ENCODE results near the gene NOL7.

NOL7 gene

DNA sequence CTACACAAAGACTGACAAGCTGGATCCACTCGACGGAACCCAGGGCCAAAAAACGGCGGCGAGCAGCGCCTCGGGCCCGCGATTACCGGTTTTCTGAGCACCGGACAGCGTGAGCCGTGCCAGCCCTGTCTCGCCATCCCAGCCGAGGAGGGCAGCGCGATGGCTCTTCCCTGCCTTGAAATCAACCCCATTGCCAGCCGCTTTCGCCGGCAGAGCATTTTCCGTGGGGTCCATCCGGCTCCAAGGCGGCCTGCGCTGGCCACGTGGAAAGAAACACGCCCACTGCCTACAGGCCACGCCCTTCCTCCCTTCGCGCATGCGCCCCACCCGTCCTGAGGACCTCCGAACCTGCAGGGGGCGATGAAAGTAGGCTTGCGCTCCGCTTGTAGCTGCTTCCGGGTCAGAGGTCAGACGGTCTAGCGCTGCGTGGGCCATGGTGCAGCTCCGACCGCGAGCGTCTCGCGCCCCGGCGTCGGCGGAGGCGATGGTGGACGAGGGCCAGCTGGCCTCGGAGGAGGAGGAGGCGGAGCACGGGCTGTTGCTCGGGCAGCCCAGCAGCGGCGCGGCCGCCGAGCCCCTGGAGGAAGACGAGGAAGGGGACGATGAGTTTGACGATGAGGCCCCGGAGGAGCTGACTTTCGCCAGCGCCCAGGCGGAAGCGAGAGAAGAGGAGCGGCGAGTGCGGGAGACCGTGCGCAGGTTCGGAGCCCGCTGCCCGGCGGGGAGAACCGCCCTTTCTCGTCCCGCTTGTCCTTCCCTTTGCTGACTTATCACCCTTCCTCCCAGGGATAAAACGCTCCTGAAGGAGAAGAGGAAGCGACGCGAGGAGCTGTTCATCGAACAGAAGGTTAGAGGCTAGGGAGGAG lies at the start of gene NOL7:
Gene NOL7 (plus strand): TSS at position 410 of the 866 bp plus-strand sequence. CDS start 24 bp downstream, at position 434.
- peak; percentile 98 for DNase-seq

DNA sequence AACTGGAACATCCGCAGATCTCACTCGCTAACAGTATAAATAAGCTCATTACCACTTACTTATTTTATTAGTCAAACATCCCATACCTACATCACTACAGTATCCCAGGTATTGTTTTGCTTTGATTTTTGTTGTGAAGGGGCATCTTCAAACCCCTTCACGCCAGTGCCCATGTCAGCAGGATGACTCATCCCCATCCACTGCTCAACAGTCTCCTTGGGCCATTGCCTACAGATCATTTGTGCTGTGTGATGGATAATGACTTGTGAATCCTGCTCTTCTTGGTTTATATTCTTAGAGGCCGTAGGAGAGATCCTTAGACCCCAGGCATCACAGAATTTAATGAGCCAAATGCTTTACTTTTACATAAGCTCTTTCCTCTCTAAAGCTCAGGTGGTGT lies 49.2 kb upstream of the NOL7 start:
- DNase-seq: no peak

DNA sequence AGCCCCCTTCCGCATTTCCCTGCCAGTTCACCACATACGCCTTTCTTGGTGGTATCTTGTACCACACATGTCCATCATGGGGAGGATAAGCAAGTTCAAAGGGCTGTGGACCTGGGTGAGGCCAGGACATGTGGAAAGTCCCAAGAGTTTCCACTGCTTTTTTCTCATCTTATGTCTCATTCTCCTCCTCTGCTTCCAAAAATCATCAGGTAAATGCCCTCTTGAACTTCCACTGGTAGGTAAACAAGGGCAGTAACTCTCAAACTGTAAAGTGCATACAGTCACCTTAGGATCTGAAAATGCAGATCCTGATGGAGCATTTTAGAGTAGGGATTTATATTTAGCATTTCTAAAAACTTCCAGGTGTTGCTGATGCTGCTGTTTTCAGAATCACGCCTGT lies 48.6 kb upstream of the NOL7 start:
- DNase-seq: no peak

DNA sequence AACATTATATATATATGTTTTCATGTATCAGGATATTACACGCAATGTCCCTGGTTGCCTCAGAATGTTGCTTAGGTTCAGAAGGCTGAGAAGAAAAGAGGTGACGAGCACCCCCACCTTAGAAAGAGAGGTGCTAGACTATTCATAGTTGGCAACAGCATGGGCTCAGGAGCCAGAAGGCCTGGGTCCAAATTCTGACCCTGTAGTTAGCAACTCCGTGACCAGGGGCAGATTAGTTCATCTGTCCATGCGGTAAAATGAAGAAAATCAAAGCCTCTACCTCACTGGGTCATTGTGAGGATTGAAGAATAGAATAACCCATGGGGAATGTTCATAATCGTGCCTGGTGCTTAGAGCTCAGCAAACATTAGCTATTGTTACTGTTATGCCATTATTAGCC lies 46.2 kb upstream of the NOL7 start:
- DNase-seq: no peak

DNA sequence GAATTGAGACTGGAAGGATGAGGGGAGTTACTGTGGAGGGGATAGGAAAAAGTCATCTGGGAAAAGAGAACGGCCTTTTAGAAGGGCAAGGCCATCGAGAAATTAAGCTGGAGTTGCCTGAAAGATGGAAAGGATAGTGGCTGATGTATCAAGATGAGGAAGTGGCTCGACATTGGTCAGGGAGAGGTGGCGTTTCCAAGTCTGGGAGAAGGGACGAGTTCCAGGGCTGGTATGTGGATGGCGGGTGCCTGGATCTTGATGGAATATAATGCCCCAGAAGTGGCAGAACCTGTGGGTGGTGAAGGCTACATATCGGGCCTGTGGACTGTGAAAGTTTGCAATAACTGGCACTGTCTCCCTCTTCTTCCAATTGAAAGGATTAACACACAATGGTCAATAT lies 42.9 kb upstream of the NOL7 start:
- no peak for DNase-seq

DNA sequence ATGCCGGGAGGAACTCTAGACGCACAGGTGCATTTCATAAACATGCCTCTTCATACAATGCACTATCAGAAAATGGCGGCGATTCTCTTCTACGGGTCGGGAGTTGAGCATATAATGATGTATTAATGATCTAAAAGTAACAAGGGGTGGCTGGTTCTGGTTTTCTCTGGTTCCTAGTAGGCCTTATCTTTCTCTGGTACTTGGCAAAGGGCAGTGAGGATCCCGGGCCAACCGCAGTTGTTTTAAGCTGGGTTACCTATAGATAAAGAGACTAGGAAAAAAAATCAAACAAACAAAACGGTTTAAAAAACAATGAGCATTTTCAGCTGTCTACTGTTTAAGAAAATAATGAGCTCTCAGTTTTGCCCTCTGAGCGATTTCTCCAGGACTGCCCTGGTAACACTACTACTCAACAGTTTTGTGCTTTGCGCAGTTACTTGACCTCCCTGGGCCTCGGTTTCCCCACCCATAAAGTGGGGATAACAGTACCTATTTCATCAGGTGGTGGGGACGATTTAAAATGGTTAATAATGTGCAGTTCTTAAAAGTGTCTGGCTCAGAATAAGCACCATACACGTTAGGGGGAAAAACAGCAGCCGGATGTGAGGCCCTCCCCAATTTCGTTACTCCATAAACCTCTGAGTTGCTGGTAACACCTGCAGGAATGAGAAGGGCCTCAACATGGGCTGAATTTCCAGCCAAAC lies 42.0 kb upstream of the NOL7 start:
- no peak for DNase-seq

DNA sequence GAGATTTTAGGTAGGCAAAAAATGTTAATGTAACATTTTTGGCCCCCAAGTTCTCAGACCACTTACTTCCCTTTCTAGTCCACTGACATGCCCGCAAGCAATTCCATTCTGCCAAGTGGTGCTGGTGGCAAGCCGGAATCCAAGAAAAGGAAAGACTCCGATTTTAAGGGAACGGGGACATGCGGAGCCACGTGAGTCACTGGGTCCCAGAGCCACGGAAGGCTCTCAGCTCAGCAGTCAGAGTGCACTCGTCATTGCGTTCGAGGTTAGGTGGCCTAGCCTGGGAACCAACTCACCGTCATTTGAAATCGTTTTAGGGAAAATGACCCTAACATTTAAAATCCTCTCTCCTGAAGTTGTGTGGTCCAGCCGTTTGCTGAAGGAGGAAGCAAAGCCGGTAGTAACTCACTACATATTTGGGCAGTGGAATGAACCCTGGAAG lies 41.4 kb upstream of the NOL7 start:
- DNase-seq: no peak

DNA sequence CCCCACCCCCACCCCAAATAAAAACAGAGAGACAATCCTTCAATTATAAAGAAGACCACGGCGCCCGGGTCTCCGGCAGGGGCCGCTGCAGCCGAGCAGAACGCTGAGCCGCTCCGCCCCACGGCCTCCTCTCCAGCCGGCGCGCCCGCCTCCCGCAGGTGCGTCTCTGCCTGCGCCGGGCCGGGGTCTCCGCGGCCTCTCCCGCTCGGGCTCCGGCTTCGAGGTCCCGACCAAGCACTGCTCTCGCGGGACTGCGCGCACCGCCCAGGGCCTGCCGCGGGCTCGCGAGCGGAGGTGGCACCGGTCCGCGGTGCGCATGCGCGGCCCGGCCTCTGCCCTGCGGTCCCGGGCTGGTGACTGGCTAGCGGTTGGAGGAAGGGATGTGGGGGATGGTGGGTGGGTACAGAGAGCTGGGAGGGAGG lies 41.0 kb upstream of the NOL7 start:
- peak; percentile 90 for DNase-seq

DNA sequence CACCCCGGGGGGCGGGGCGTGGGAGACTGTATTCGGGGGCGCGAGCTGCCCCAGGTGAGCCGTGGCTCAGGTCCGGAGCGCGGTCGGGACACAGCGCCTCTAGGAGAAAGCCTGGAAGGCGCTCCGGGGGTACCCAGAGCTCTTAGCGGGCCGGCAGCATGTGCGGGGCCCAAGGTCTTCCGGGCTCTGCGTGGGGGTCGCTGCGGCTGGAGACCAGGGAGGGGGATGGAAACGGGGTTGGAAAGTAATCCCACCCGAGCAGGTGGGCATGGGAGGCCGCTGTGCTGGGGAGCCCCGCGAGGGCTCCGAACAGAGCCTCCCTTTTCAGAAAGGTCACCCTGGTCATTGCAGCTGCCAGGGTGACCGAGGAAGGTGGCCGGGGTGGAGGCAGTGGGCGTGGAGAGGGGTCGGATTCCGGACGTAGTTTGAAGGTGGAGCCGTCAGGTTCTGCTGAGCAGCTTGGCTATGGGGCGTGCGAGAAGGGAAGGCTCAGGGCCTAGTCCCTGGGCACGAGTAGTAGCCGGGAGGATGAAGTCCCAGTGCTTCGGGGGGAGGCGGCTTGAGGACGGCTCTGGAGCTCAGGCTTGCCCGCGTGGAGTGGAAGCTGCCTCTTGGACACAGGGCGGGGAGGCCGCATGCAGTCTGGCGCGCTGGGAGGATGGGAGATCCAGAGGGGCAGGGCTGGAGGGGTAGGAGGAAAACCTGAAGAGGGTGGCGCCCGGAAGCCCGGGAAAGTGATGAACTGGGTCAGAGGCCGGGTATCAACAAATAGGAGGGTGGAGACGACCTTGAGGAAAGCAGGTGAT lies 40.4 kb upstream of the NOL7 start, which contains the start of gene SIRT5:
Gene SIRT5 (plus strand): TSS at position 31 of the 806 bp plus-strand sequence. CDS start 9,510 bp downstream, outside the sequence.
- DNase-seq: peak; percentile 77

DNA sequence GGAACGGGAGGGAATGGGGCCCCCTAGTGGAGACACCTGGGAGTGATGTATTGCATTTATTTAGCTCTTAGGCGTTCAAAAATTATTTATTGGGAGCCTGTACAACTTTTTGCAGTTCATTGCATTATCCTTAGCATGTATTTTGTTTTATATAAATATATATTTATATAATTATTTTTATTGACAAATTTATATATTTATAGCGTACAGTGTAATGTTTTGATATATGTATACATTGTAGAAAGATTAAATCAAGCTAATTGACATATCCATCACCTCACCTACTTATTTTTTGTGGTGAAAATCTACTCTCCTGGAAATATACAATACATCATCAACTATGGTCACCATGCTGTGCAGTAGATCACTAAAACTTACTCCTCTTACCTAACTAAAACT lies 39.8 kb upstream of the NOL7 start:
- no peak for DNase-seq

DNA sequence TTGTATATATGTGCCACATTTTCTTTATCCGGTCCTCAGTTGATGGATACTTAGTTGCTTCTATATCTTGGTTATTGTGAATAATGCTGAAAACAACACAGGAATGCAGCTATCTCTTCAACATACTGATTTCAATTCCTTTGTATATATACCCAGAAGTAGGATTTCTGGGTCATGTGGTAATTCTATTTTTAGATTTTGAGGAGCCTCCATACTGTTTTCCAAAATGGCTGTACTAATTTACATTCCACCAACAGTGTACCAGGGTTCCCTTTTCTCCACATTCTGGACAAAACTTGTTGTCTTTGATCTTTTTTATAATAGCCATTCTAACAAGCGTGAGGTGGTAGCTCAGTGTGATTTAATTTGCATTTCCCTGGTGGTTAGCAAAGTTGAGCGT lies 39.1 kb upstream of the NOL7 start:
- DNase-seq: no peak

DNA sequence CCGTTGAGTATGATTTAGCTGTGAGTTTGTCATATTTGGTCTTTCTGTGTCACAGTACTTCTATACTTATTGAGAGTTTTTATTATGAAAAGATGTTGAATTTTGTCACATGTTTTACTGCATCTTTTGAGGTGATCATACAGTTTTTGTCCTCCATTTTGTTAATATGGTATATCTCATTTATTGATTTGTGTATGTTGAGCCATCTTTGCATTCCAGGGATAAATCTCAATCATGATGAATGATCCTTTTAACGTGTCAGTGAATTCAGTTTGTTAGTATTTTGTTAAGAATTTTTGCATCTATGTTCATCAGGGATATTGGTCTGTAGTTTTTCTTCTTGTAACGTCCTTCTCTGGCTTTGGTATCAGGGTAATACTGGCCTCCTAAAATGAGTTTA lies 37.2 kb upstream of the NOL7 start:
- no peak for DNase-seq

DNA sequence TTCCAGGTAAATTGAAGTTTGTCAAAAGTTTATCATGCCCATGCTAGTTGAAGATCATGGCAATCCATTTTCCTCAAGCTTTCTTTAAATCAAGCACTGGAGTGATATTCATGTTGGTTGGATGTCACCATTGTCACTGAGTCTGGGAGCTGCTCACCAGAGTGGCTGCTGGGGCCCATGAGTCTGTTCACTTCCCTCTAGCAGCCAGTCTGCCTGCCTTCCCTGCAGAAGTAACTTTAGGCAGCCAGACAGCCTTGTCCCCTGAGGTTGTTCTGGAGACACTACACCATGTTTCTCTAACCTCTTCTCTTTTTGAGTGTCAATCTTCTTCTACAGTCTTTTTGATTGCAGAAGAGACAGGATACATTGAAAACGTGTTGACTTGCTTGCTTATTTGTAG lies 35.2 kb upstream of the NOL7 start:
- DNase-seq: no peak

DNA sequence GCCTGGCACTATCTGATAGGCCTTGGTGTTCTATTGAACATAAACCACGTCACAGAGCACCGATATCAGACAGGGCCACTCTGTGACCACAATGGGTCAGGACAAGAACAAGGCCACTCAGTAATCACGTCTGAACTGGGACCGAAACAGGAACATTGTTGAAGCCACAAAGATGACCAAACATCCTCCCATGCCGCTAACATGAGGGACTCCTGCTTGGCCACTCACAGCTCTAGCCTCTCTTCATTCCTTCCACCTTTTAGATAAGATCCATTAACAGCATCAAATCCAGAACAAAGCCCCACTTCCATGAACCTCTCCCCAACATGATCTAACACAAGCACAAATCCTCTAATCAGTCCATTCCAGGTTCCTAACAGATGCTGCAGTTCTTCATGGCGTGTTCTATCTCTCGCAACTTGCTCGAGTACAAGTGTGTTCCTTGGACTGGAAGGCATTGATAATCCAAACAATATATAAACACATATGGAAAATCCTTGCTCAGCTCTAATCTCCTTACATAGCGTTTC lies 33.4 kb upstream of the NOL7 start:
- no peak for DNase-seq

DNA sequence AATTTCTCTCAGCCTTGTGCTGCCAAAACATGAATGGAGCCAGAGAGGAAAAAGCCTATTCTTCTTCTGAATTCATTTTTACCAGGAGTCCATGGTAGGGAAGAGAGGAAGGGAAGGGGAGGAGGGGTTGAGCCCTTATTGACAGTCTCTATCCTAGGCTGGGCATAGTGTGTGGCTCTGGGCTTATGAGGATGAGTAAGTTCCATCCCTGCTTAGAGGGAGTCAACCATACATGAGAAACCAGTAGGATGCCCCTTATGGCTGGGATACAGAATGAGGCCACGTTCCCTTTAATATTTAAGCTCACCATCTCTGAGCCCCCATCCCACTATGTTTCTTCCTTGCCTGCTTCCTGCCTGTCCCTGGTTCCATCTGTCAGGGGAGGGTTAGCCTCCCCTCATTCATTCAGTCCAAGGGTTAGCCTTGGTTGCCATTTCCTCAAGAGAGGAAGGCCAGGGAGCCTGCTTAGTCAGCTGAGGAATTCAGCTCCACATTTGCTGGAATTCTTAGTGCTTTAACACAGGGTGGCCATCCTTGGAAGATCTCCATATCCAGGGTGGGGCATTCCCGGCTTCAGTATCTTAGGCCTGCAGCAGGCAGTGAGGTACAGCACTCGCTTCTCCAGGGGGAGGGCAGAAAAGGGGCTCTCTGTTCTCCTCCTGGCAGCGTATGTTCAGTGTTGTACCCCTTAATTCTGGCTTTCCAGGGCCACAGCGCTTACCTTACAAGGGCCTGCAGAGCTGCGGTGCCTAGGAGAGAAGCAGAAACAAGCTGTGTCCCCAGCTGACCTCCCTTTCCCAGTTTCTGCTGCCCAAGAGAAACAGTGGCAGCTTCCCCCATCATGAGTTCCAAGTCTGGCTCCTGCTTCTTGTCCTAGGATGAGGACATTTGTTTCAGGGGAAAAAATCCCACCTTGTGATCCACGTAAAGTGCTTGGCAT lies 28.3 kb upstream of the NOL7 start:
- no peak for DNase-seq

DNA sequence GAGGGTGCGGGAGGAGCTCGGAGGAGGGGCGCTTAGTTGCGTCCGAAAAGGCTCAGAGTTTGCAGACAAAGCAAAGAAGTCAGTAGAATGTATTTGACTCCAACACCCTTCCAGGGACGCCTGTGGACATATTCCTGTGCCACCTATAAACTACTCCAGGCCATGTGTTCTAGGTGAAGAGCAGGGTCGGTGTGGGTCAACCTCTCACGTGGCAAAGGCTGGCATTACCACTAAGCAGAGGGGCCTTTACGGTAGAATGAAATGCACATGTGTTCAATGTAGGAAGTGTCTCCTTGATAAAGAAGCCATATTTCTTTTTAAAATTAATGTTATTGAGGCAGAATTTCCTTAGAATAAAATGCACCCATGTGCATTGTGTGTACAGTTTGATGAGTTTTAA lies 25.3 kb upstream of the NOL7 start:
- DNase-seq: no peak

DNA sequence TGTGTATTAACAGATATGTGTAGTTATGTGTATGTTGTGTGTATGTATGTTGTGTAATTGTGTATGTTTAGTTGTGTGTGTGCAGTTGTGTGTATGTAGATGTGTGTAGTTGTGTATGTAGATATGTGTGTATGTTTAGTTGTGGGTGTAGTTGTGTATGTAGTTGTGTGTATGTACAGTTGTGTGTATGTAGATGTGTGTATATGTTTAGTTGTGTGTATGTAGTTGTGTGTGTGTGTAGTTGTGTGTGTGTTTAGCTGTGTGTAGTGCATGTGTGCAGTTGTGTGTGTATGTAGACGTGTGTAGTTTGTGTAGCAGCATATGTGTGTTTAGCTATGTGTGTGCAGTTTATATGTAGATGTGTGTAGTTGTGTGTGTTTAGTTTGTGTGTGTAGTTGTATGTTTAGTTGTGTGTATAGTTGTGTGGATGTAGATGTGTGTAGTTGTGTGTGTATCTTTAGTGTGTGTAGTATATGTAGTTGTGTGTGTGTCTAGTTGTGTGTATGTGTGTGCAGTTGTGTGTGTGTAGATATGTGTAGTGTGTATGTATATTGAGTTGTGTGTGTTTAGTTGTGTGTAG lies 24.5 kb upstream of the NOL7 start:
- no peak for DNase-seq

DNA sequence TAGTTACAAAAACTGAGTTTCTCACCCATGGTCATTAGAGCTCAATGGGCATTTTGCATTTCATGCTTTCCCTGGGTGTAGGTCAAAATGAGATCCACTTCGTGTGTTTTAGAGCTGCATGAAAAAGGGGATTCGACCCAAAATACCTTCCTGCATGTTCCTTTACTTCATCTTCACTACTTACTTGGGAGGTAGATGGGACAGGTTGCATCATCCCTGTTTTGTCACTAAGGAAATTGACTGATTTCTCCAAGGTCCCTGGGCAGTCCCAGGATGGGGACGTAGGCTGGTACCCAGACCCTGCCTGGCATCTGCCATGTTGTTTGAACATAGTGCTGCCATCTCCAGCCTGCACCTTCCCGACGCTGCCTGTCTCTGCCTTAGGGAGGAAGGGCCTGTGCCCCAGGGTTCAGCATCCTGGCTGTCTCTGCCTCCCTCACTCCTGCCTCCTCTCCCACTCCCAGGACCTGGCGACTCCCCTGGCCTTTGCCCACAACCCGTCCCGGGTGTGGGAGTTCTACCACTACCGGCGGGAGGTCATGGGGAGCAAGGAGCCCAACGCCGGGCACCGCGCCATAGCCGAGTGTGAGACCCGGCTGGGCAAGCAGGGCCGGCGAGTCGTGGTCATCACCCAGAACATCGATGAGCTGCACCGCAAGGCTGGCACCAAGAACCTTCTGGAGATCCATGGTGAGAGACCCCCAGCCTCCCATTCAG lies 23.8 kb upstream of the NOL7 start:
- DNase-seq: no peak

DNA sequence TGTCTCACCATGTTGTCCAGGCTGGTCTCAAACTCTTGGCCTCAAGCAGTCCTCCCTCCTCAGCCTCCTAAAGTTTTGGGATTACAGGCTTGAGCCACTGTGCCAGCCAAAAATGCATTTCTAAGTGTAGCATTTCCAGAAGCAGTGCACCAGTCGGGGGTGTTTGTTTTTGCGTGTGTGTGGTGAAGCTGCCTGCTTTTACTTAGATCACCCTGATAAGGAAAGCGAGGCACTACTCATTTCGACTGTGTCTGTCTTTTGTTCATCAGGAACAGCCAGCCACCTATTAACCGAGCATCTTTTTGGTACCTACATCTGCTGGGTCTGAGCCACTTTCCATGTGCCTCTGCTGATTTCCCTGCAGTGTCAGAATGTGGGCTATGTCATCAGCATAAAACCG lies 22.0 kb upstream of the NOL7 start:
- DNase-seq: no peak

DNA sequence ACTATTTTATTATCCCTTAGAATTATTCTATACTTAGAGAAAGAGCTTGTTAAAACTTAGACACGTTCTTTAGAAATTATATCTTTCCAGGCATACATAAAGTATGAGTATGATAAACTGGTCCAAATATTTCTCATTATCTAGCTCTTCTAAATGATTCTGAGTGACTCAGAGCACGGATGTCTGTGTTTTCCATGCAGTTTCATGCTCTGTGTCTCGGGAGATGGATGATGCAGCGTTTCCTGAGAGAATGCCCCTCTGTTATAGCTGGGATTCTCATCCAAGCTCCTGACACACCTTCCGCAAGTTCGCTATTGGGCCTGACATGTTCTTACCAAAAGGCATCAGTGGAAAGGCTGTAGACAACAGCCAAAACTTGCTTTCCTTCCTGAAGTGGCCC lies 21.4 kb upstream of the NOL7 start:
- no peak for DNase-seq

DNA sequence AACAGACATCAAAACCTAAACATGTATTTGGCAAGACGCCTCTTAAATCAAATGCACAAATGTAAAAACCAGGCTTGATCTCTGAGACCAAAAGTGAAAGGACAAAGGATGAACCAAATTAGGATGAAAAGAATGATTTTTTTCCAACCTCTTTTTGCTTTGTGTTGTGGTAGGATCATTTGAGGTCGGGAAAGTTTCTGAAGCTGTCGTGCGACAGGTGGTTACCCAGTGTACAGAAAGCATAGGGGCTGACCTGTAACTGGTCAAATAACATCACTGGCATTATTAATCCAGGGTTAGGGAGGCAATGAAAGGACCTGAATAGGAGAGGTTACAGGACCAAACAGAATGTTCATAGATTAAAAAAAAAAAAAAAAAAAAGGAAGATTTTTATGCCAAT lies 18.1 kb upstream of the NOL7 start:
- no peak for DNase-seq
